GM19193 (cell line): ENCODE results near the gene NLK.

ENCODE experiments used
- POLR2A ChIP-seq: IDR thresholded peaks from 4 replicates; pipeline ENCODE4 v1.6.1; 2011; ENCODE audit not compliant: insufficient read depth, insufficient read length; ENCODE audit errors: extremely low read depth

NLK gene

GRCh38 chr17:28042657-28042720, at the start of gene NLK:
NLK (plus strand) TSS chr17:28042677; CDS start chr17:28042874, 197 bp downstream.
- no peak for TF ChIP-seq POLR2A

- no peak for TF ChIP-seq POLR2A
These were observed 49.2 kb upstream of the NLK start for GRCh38 chr17:27993161-27993695.

GRCh38 chr17:27993723-27994310, 48.7 kb upstream of the NLK start:
- no peak for TF ChIP-seq POLR2A

GRCh38 chr17:27994586-27994985, 47.9 kb upstream of the NLK start:
- no peak for TF ChIP-seq POLR2A

DNA sequence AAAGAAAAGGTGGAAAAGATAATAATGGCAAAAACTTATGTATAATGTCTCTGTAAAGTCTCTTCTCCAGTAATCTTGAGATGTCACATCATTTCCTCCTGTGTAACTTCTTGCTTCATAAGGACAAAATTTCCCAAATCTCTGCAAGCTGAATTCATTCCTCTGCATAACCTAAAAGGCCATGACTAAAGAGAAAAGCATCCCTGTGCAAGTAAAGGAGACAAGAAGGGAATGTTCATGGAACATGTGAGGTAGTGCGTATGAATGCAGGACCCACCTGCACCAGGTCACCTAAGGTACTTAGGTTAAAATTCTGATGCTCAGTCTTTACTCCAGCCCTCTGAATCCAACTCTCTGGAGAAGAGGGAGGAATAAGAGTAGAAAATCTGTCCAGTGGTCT, 46.9 kb upstream of the NLK start:
- no peak for TF ChIP-seq POLR2A

- no peak for TF ChIP-seq POLR2A
These were observed 46.1 kb upstream of the NLK start for GRCh38 chr17:27996202-27997043.

DNA sequence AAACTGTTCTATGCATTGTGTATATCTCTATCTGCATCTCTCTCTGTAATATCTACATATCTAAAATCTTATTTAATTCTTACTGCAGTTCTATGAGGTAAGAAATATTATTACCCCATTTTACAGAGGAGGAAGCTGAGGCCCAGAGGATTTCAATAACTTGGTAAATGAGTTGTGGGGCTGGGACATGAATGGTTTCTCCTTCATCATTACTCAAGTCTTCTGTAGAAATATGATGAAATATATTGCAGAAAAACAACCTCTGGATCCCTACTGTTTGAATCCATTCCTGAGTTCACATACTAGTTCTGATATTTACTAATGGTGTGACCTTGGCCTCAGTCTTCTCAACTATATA, 45.5 kb upstream of the NLK start:
- TF ChIP-seq POLR2A, result no peak

GRCh38 chr17:27997522-27997921, 45.0 kb upstream of the NLK start:
- no peak for TF ChIP-seq POLR2A

DNA sequence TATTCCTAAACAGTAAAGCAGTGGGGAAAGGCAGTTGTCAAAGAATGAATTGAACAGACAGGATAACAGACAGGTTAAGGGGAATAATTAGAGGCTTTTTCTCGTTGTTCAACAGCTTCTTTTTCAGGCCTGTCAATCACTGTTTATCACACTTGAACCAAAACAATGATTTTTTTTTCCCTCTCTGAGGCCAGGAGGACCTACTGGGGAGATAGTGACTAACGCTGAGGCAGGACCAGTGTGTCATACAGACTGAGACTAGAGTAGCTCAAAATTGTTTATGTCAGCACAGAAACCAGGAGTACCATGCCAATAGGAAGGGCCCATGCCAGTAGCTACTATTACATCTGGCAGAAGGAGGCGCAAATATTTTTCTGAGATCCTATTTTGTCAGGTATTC, 41.3 kb upstream of the NLK start:
- TF ChIP-seq POLR2A, result no peak

DNA sequence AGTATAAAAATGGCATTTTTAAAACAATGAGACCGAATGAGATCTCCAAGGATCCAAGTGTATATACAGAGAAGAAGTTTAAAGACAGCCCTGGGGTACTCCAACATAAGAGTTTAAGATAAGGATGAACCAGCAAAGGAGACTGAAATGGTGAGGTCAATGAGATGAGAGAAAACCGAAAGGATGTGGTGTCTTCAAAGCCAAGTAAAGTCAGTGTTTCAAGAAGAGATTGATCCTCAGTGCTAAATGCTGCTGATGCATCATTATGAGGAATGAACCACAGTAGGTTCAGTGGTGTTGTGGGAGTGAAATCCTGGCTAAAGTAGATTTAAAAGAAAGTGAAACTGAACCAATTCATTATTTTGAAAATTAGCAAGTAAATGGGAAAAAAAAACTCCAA, 38.1 kb upstream of the NLK start:
- no peak for TF ChIP-seq POLR2A

DNA sequence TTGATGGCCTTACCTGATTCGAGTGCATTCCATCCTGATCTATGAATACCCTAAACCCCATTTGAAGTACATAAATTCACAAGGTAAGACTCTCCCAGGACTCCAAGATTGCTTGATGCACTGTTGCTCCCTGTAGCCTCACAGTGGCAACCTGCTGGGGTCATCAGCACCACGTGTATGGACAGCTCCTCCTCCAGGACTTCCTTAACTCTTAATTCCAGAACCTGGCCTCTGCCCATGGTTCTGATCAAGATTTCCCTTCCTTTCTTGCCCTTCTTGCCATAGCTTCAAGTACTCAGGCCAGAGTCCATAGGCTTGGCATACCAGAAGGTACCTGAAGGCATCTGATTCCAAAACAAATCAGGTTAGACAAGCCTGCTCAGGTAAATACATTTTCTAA, 34.0 kb upstream of the NLK start:
- TF ChIP-seq POLR2A, result no peak

- no peak for TF ChIP-seq POLR2A
These were observed 32.1 kb upstream of the NLK start for GRCh38 chr17:28010406-28010805.

- no peak for TF ChIP-seq POLR2A
These were observed 23.9 kb upstream of the NLK start for GRCh38 chr17:28018439-28019070.

GRCh38 chr17:28020515-28020914, 22.0 kb upstream of the NLK start:
- TF ChIP-seq POLR2A, result no peak

GRCh38 chr17:28029044-28029443, 13.4 kb upstream of the NLK start:
- no peak for TF ChIP-seq POLR2A

GRCh38 chr17:28030386-28030785, 12.1 kb upstream of the NLK start:
- TF ChIP-seq POLR2A, result no peak
